ENCODE data around the gene EIF5. TPM values are rescaled to one million over a fixed set of nuclear protein-coding genes. Genes with fewer than 3 reads are reported as not detected.

The EIF5 gene
- total and polyA plus RNA-seq, 2 of the 8 experiments (the other 6 are each of a cell fraction or from before 2014, with no cell fraction given) = 179 to 323 TPM

- no peak for TF ChIP-seq FOSL1 (IDR thresholded peaks at IDR 0.05; ENCODE audit: insufficient read depth, low read depth, low read length)
- peak; percentile 82; the same call in 1 of the 2 replicates for TF ChIP-seq GABPA (IDR thresholded peaks at IDR 0.05; ENCODE audit: borderline replicate concordance, insufficient read depth, low read length)
- TF ChIP-seq RXRA (IDR thresholded peaks at IDR 0.05; ENCODE audit: insufficient read depth, low read depth, low read length) = no peak
- peak; percentile 38; the same call in 1 of the 2 replicates for TF ChIP-seq POLR2AphosphoS5 (IDR thresholded peaks at IDR 0.05; ENCODE audit: low read depth, low read length)
- TF ChIP-seq ATF3 (IDR thresholded peaks at IDR 0.05; ENCODE audit: insufficient read depth, low read depth, low read length) = no peak
- no peak; the same call in 1 of the 2 replicates for TF ChIP-seq RBBP5 (IDR thresholded peaks at IDR 0.05; ENCODE audit: borderline replicate concordance, low read depth, low read length)
- peak; percentile 94 for TF ChIP-seq PHF8 (conservative IDR thresholded peaks at IDR 0.05; ENCODE audit: low read depth, low read length)
- no peak for TF ChIP-seq JUN (IDR thresholded peaks at IDR 0.05; ENCODE audit: low read depth, low read length)
- no peak for TF ChIP-seq BRCA1 (IDR thresholded peaks at IDR 0.05; ENCODE audit: low read depth, low read length)
- no peak for TF ChIP-seq CEBPB (IDR thresholded peaks at IDR 0.05; ENCODE audit: low read depth, low read length)
- TF ChIP-seq ZNF274 (IDR thresholded peaks at IDR 0.05; ENCODE audit: borderline replicate concordance, extremely low read depth, low read length) = no peak
- 0 out of 2 replicates have a peak, but pooled peaks have one; percentile 7 for TF ChIP-seq SP1 (IDR thresholded peaks at IDR 0.05; ENCODE audit: low read depth, low read length)
- no peak for TF ChIP-seq POU5F1 (IDR thresholded peaks at IDR 0.05; ENCODE audit: low read depth, low read length)
- TF ChIP-seq BCL11A (IDR thresholded peaks at IDR 0.05; ENCODE audit: low read depth in 2 of 2, low read length in 2 of 2) = no peak
- peak; percentile 62; the same call in 1 of the 2 replicates for TF ChIP-seq TBP (IDR thresholded peaks at IDR 0.05; ENCODE audit: low read depth, low read length)
- no peak for TF ChIP-seq TEAD4 (IDR thresholded peaks at IDR 0.05; ENCODE audit: low read depth, low read length)
- TF ChIP-seq EGR1 (IDR thresholded peaks at IDR 0.05; ENCODE audit: borderline replicate concordance, low read depth, low read length) = peak; percentile 97
- TF ChIP-seq ATF2 (IDR thresholded peaks at IDR 0.05; ENCODE audit: low read length) = no peak
- TF ChIP-seq CREB1 (IDR thresholded peaks at IDR 0.05) = peak; percentile 88
- no peak for TF ChIP-seq GTF2F1 (IDR thresholded peaks at IDR 0.05; ENCODE audit: borderline replicate concordance, low read depth, low read length)
- TF ChIP-seq KDM4A (IDR thresholded peaks at IDR 0.05; ENCODE audit: low read depth, low read length, severe bottlenecking) = peak; percentile 48
- no peak for TF ChIP-seq NRF1 (IDR thresholded peaks at IDR 0.05; ENCODE audit: low read depth, low read length)
- no peak for TF ChIP-seq BACH1 (IDR thresholded peaks at IDR 0.05; ENCODE audit: low read length)
These were observed 51.3 kb downstream of the EIF5 start, which contains the start of gene MARK3 (continued) for GRCh38 chr14:103385152-103385928.
